IMR-90 (cell line): Measurements from ENCODE around the gene RGS19. TPM values are rescaled to one million over a fixed set of nuclear protein-coding genes. Genes with fewer than 3 reads are reported as not detected.

Experiments used
- ATAC-seq: fragments of 200-7000 bp; cut with Tn5 transposase; 2 replicates; pipeline ENCODE4 v1.9.1; 2020; ENCODE audit warnings: low read depth, mild to moderate bottlenecking, moderate library complexity
- BruUV-seq: library from RNA; stranded (reverse); fragments of 400-500 nt; replicated peaks from 2 replicates; lab custom pipeline; 2021; lab: Mats Ljungman, UMichigan
- CTCF ChIA-PET: fragments of 300-600 bp; formaldehyde crosslinking; extraction: SDS; loops from one replicate; lab custom pipeline; 2021; ENCODE audit warnings: antibody characterized with exemption; lab: Yijun Ruan, JAX
- POLR2A ChIA-PET: fragments of 300-600 bp; sonication (Branson Sonifier 250); formaldehyde crosslinking; loops from one replicate; lab custom pipeline; 2022; ENCODE audit warnings: antibody characterized with exemption; ENCODE audit not compliant: unreplicated experiment; lab: Charles Lee
- DNase-seq: peaks from one replicate; pipeline ENCODE4 v3.0.0; 2013
- H2AFZ ChIP-seq: replicated peaks from 2 replicates; pipeline ENCODE3; 2013; ENCODE audit warnings: low read length, mild to moderate bottlenecking; ENCODE audit not compliant: poor library complexity
- H2AK5ac ChIP-seq: 2 replicates; pipeline ENCODE4 v1.6.1; 2013; ENCODE audit warnings: low read depth, low read length, inconsistent platforms
- H2AK9ac ChIP-seq: replicated peaks from 2 replicates; pipeline ENCODE3; 2013; ENCODE audit warnings: mild to moderate bottlenecking, low read depth, low read length, moderate library complexity; ENCODE audit not compliant: poor library complexity
- H2BK120ac ChIP-seq: 2 replicates; pipeline ENCODE4 v1.6.1; 2013; ENCODE audit warnings: low read depth, low read length, inconsistent platforms
- H2BK15ac ChIP-seq: 3 replicates; pipeline ENCODE4 v1.6.1; 2013; ENCODE audit warnings: low read depth, low read length, inconsistent platforms
- H2BK20ac ChIP-seq: 2 replicates; pipeline ENCODE4 v1.6.1; 2013; ENCODE audit warnings: low read depth, mild to moderate bottlenecking, inconsistent platforms, low read length, moderate library complexity
- H2BK5ac ChIP-seq: 2 replicates; pipeline ENCODE4 v1.6.1; 2013; ENCODE audit warnings: mild to moderate bottlenecking, low read depth, low read length, inconsistent platforms; ENCODE audit not compliant: poor library complexity, severe bottlenecking
- H3K14ac ChIP-seq: replicated peaks from 2 replicates; pipeline ENCODE4 v1.6.1; 2013; ENCODE audit warnings: low read depth, low read length, inconsistent platforms
- H3K18ac ChIP-seq: 2 replicates; pipeline ENCODE4 v1.6.1; 2013; ENCODE audit warnings: low read depth, low read length, control low read depth
- H3K23ac ChIP-seq: 2 replicates; pipeline ENCODE4 v1.6.1; 2013; ENCODE audit warnings: low read depth, low read length, inconsistent platforms
- H3K27ac ChIP-seq: 2 replicates; pipeline ENCODE4 v1.5.1; 2013; ENCODE audit warnings: mild to moderate bottlenecking, control low read depth, low read length; ENCODE audit not compliant: insufficient read depth
- H3K27me3 ChIP-seq: 2 replicates; pipeline ENCODE4 v1.6.1; 2013; ENCODE audit warnings: low read length; ENCODE audit not compliant: control insufficient read depth, insufficient read depth
- H3K36me3 ChIP-seq: 2 replicates; pipeline ENCODE4 v1.6.1; 2013; ENCODE audit warnings: low read length, mixed read lengths; ENCODE audit not compliant: control insufficient read depth, insufficient read depth
- H3K4ac ChIP-seq: 2 replicates; pipeline ENCODE4 v1.6.1; 2013; ENCODE audit warnings: low read depth, low read length, inconsistent platforms
- H3K4me1 ChIP-seq: 2 replicates; pipeline ENCODE4 v1.6.1; 2013; ENCODE audit warnings: low read length, mixed read lengths; ENCODE audit not compliant: control insufficient read depth, insufficient read depth
- H3K4me2 ChIP-seq: 2 replicates; pipeline ENCODE4 v1.6.1; 2013; ENCODE audit warnings: low read depth, mild to moderate bottlenecking, control low read depth, low read length, moderate library complexity
- H3K4me3 ChIP-seq: 2 replicates; pipeline ENCODE4 v1.5.1; 2013; ENCODE audit warnings: low read depth, mild to moderate bottlenecking, control low read depth, low read length, moderate library complexity; ENCODE audit not compliant: insufficient read depth
- H3K56ac ChIP-seq: 2 replicates; pipeline ENCODE4 v1.6.1; 2013; ENCODE audit warnings: low read length, inconsistent platforms; ENCODE audit not compliant: insufficient read depth; ENCODE audit errors: extremely low read depth
- H3K79me1 ChIP-seq, 2 experiments: 2 replicates each; pipeline ENCODE4 v1.6.1; 2013; ENCODE audit warnings: low read length in 2 of 2, inconsistent platforms in 1 of 2, low read depth in 1 of 2
- H3K9ac ChIP-seq: 2 replicates; pipeline ENCODE4 v1.6.1; 2013; ENCODE audit warnings: low read depth, low read length, control low read depth
- H3K9me1 ChIP-seq: 2 replicates; pipeline ENCODE4 v1.6.1; 2013; ENCODE audit warnings: low read length, inconsistent platforms; ENCODE audit not compliant: insufficient read depth
- H3K9me3 ChIP-seq: 2 replicates; pipeline ENCODE4 v1.6.1; 2013; ENCODE audit warnings: low read length; ENCODE audit not compliant: control insufficient read depth, insufficient read depth
- H4K20me1 ChIP-seq: 2 replicates; pipeline ENCODE4 v1.6.1; 2013; ENCODE audit warnings: low read length, inconsistent platforms; ENCODE audit not compliant: insufficient read depth
- H4K5ac ChIP-seq: 2 replicates; pipeline ENCODE4 v1.6.1; 2013; ENCODE audit warnings: mild to moderate bottlenecking, low read depth, low read length, control low read depth
- H4K8ac ChIP-seq, 2 experiments: 2 replicates each; pipeline ENCODE4 v1.6.1; 2013; ENCODE audit warnings: low read depth in 2 of 2, low read length in 2 of 2, control low read depth in 1 of 2, inconsistent platforms in 1 of 2
- H4K91ac ChIP-seq: 2 replicates; pipeline ENCODE4 v1.6.1; 2013; ENCODE audit warnings: low read depth, low read length, inconsistent platforms; ENCODE audit not compliant: insufficient read depth
- BHLHE40 ChIP-seq: fragments of 150-350 bp; IDR thresholded peaks from 2 replicates; pipeline ENCODE4 v1.6.1; 2016; ENCODE audit warnings: mild to moderate bottlenecking, low read depth, low read length
- CEBPB ChIP-seq: IDR thresholded peaks from 2 replicates; pipeline ENCODE4 v1.6.1; 2012; ENCODE audit warnings: low read depth, low read length, improper control_type of control experiment
- CTCF ChIP-seq: conservative IDR thresholded peaks from 2 replicates; pipeline ENCODE4 v1.5.1; 2012; ENCODE audit warnings: mild to moderate bottlenecking, low read depth, low read length, improper control_type of control experiment
- ELK1 ChIP-seq: fragments of 150-350 bp; IDR thresholded peaks from 2 replicates; pipeline ENCODE4 v1.6.1; 2016; ENCODE audit warnings: low read depth, mild to moderate bottlenecking, low read length, moderate library complexity, borderline replicate concordance
- MXI1 ChIP-seq: IDR thresholded peaks from 2 replicates; pipeline ENCODE4 v1.6.1; 2012; ENCODE audit warnings: low read depth, mild to moderate bottlenecking, low read length, moderate library complexity, borderline replicate concordance
- POLR2A ChIP-seq: IDR thresholded peaks from 2 replicates; pipeline ENCODE4 v1.6.1; 2012; ENCODE audit warnings: mild to moderate bottlenecking, low read depth, low read length
- RAD21 ChIP-seq: IDR thresholded peaks from 2 replicates; pipeline ENCODE4 v1.6.1; 2012; ENCODE audit warnings: low read length, improper control_type of control experiment
- USF2 ChIP-seq: fragments of 150-350 bp; IDR thresholded peaks from 2 replicates; pipeline ENCODE4 v1.6.1; 2017; ENCODE audit warnings: mild to moderate bottlenecking, antibody characterized with exemption, low read length, low read depth
- WGBS, 2 experiments: methylation state at CpG; one replicate each; pipeline versions ENCODE4 v1.1.5 to v1.1.7; 2013; ENCODE audit warnings: missing lambda C conversion rate in 2 of 2; ENCODE audit not compliant: insufficient read length in 1 of 2; ENCODE audit errors: extremely low coverage in 2 of 2; 5-methylcytosine and 5-hydroxymethylcytosine counted together
- dilution Hi-C: fragments of 300-500 bp; cut with HindIII; formaldehyde crosslinking; loops from one replicate; pipeline ENCODE4 v1.14.3; 2018; ENCODE audit warnings: low sequenced_read_pairs; ENCODE audit not compliant: unreplicated experiment
- in situ Hi-C: fragments of 300-500 bp; cut with MboI; formaldehyde crosslinking; loops from 3 replicates; pipeline ENCODE4 v1.14.3; 2019; ENCODE audit warnings: low sequenced_read_pairs, inconsistent platforms, mixed read lengths
- intact Hi-C: fragments of 100-400 bp; cut with micrococcal nuclease; formaldehyde crosslinking; loops from 2 replicates; pipeline ENCODE4 v1.10.0; 2022
- polyA plus RNA-seq, 3 experiments: library from polyadenylated mRNA; depleted of rRNA; stranded (reverse); fragments of >200 nt; gene quantifications; 2 replicates each; pipeline ENCODE4 v1.2.3, GENCODE V29; 2012; ENCODE audit warnings: low replicate concordance in 1 of 3
- total RNA-seq: library from RNA; depleted of rRNA; stranded (reverse); fragments of >200 nt; gene quantifications from 2 replicates; pipeline ENCODE4 v1.2.3, GENCODE V29; 2012

Gene RGS19
- total and polyA plus RNA-seq, 2 of the 4 experiments (the other 2 are of a cell fraction): 7.7 to 17.5 TPM

- no peak for TF ChIP-seq BHLHE40
Observed at GRCh38 chr20:64111841-64112641, 32.7 kb upstream of the RGS19 start (continued).

GRCh38 chr20:64110411-64111068 lies 31.2 kb upstream of the RGS19 start:
- Histone ChIP-seq H3K27me3 (peaks cover 44% of the 10 kb centered on the region), H3K4me3 (no peak overlapping the region), H2BK15ac (no peak overlapping the region), H2AK9ac (no peak overlapping the region), H3K4me2 (no peak overlapping the region), H4K91ac (no peak overlapping the region), H3K23ac (no peak overlapping the region), H3K36me3 (no peaks in the 10 kb centered on the region), H3K9me1 (no peaks in the 10 kb centered on the region), H3K4ac (no peak overlapping the region), H2AK5ac (no peak overlapping the region), H2AFZ (no peak overlapping the region), H4K5ac (no peak overlapping the region), H3K79me1 (no peaks in the 10 kb centered on the region), H3K4me1 (no peaks in the 10 kb centered on the region), H3K14ac (no peak overlapping the region), H4K8ac (no peak overlapping the region), H4K20me1 (no peaks in the 10 kb centered on the region), H2BK5ac (no peak overlapping the region), H3K9ac (no peak overlapping the region), H3K56ac (no peak overlapping the region), H3K18ac (no peak overlapping the region), H3K9me3 (no peaks in the 10 kb centered on the region), H3K27ac (no peak overlapping the region), H2BK20ac (no peak overlapping the region), H2BK120ac (no peak overlapping the region)
- intact Hi-C loops: no loop called here
- WGBS, 2 experiments: 85% methylated on average over 4 of the region's 10 CpGs; no CpG with 5 or more reads in 1 of the 2 experiments
- ChIA-PET CTCF (no interaction called here), POLR2A (no interaction called here)
- TF ChIP-seq CTCF (no peak), POLR2A (no peak), RAD21 (no peak), MXI1 (no peak), CEBPB (no peak), ELK1 (no peak), USF2 (no peak)
- BruUV-seq: no TSS peak
- ATAC-seq (no peak), DNase-seq (no peak)
- dilution Hi-C loops: no loop called here
- in situ Hi-C loops: no loop called here
